G401 (cell line): Measurements from ENCODE around the gene AKT3. TPM values are rescaled to one million over a fixed set of nuclear protein-coding genes. Genes with fewer than 3 reads are reported as not detected.
"Not testable (repeated sequence)": the region's sequence is repeated elsewhere in the genome, so short reads cannot be mapped to it uniquely, and the experiment has no call there.

Experiments used
- DNase-seq: peaks from one replicate; pipeline ENCODE4 v3.0.0-alpha.2; 2015; ENCODE audit warnings: low spot score
- in situ Hi-C: cut with HindIII; loops from 2 replicates; pipeline ENCODE4 v1.10.0; 2016; ENCODE audit warnings: low sequenced_read_pairs, mixed read lengths
- total RNA-seq: library from RNA; depleted of rRNA; stranded (reverse); fragments of >200 nt; shearing (Covaris generic); gene quantifications from 2 replicates; pipeline ENCODE4 v1.2.3, GENCODE V29; 2014

AKT3 gene
- total RNA-seq, 1 experiment from 2014 or later = 9.5 TPM

DNA sequence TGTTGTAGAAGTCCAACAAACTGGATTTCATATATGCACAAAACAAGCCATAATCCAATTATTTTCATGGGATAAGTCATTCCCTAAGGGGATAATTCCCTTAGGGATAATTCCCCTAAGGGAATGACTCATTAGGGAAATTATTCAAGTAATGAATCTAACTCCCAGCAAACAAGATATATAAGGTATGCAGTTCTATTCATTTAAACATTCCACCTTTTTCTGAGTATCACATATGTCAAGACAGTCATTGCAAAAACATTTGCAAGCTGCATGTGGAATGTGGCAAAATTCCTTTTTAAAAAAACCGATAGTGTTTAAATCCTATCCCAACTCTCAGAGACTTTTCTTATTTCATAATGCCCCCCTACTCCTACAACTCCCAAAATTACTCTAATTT is 131.2 kb downstream of the AKT3 start:
- in situ Hi-C loops = no loop called here
- DNase-seq = no peak

- DNase-seq = no peak
- in situ Hi-C loops = no loop called here
Observed at GRCh38 chr1:243718022-243718421, 132.0 kb downstream of the AKT3 start.

DNA sequence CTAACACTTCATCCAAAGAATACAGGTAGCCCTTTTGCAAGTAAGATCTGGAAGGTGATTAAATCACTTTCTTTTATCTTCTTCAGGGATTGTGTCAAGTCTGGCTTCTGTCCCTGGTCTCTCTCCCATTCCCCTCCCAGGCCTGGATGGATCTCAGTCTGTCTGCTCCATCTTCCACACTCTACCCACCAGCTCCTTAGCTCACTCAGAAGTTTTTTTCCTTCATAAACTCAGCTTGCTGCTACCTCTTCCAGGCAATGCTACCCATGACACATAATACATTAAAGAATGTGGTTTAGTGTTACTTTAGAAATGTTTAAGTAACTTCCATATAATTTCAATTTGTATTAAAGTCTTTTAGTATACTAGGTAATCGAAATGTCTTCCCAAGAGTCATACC is 133.1 kb downstream of the AKT3 start:
- in situ Hi-C loops = no loop called here
- no peak for DNase-seq

DNA sequence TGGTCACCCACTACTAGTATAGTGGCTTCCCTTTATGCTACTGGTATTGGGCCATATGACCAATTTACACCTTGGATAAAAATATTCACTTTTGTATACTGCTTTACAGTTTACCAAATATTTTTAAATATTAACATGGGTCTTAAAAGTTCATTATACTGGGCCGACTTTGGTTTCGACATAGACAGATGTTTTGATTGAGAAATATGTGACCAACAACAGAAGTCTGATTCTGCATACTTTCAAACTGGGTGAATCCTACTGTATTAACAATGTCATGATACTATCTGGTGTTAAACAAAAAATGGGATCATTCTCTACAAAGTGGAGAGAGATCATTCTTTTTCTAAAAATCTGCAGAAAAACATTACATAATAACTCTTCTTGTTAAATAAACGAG is 134.8 kb downstream of the AKT3 start:
- in situ Hi-C loops = no loop called here

GRCh38 chr1:243713470-243714186 is 136.4 kb downstream of the AKT3 start:
- DNase-seq = peak; percentile 68
- in situ Hi-C loops = no loop called here

More for the DNA sequence above, 134.8 kb downstream of the AKT3 start:
- DNase-seq = no peak

- in situ Hi-C loops = no loop called here
- no peak for DNase-seq
Observed at GRCh38 chr1:243712941-243713340, 137.1 kb downstream of the AKT3 start.

- in situ Hi-C loops = no loop called here
- DNase-seq = no peak
Observed at GRCh38 chr1:243712242-243712641, 137.8 kb downstream of the AKT3 start.

GRCh38 chr1:243710467-243710866 is 139.6 kb downstream of the AKT3 start:
- no peak for DNase-seq
- in situ Hi-C loops = no loop called here

DNA sequence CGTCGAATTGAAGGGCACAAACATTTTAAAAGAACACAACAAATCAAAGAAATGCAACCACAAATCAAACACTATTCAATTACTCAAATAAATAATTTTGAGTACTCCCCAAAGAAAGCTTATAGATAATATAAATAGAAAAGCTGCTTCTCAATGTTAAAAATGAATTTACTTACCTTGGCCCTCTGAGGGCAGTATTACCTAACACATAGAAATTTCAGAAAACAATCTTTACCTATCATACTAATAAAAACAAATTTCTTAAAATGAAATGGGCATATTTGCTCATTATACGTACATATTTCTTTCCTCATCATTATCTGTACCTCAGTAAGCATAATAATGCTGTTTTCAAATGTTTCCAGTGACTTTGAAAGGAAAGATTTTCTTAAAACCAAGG is 141.8 kb downstream of the AKT3 start:
- DNase-seq = no peak
- in situ Hi-C loops = no loop called here

GRCh38 chr1:243706563-243706962 is 143.5 kb downstream of the AKT3 start:
- no peak for DNase-seq
- in situ Hi-C loops = no loop called here

DNA sequence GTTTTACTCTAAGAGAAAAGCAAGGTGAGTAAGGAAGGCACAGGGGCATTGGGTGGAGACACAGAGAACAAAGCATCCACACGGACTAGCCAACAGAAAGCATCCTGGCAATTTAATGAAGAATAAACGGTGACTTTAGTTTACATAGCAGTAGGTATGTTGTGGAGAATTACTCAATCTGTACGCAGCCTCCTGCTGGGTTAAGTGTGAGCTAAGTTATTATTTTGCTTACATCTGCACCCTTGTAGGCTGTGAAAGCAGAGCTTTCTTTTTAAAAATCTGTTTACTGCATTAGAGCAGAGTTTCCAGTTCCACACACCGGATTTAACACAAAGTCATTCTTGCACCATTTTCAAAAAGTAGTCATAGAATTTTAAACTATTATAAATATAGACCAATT is 144.5 kb downstream of the AKT3 start:
- no peak for DNase-seq
- in situ Hi-C loops = no loop called here

GRCh38 chr1:243701872-243702271 is 148.2 kb downstream of the AKT3 start:
- no peak for DNase-seq
- in situ Hi-C loops = no loop called here

DNA sequence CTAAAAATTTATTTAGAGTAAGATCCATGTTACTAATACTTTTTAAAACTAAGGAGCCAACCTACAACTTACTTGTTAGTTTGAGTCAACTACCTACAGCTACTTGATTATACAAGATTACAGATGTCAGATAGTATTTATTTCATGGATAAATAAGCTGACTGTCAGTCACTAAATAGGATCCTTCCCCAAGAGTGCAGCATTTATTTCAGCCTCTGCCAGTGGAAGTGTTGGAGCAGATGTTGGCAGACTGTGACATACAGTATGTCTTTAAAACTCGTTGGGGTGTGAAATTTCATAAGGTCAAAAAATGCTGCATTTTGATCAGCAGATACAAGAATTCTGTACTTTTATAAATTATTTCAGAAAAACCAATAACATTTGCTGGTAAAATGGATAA is 156.2 kb downstream of the AKT3 start:
- DNase-seq = no peak

DNA sequence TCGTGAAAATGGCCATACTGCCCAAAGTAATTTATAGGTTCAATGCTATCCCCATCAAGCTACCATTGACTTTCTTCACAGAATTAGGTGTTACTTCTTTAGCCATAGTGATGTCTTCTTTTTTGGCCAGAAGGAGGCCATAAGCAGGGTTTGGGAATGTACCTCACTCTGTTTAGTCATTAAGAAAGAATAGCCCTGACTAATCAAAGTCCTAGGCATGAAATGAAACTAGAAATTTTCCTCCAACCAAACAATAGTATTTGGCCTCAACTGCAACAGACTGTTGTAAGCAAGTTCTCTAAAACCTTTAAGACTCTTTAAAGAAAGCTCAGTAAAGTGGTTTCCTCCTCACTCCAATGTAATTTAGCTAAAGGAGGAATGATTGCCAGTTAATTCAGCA is 163.9 kb downstream of the AKT3 start:
- in situ Hi-C loops = no loop called here
- DNase-seq = no peak

More for the DNA sequence above, 156.2 kb downstream of the AKT3 start:
- in situ Hi-C loops = no loop called here

GRCh38 chr1:243680860-243681259 is 169.2 kb downstream of the AKT3 start:
- DNase-seq = no peak
- in situ Hi-C loops = no loop called here

GRCh38 chr1:243672539-243673074 is 177.4 kb downstream of the AKT3 start:
- DNase-seq = no peak
- in situ Hi-C loops = no loop called here

DNA sequence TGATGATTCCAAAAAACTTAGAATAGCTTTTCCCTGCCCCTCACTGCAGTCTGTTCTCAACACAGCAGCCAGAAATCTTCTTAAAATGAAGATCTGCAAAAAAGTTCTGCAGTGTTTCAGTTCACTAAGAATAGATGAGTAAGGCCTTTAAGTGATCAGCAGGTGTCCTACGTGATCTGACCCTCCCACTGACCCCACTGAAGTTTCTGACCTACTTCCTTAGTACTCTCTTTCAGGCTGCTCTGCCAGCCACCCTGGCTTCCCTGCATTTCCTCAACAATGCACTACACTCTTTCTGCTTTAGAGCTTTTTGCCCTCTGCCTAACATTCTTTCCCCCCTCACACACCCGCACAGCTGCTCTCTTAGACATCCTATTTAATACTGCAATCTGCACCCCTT is 182.5 kb downstream of the AKT3 start:
- in situ Hi-C loops = no loop called here
- no peak for DNase-seq

DNA sequence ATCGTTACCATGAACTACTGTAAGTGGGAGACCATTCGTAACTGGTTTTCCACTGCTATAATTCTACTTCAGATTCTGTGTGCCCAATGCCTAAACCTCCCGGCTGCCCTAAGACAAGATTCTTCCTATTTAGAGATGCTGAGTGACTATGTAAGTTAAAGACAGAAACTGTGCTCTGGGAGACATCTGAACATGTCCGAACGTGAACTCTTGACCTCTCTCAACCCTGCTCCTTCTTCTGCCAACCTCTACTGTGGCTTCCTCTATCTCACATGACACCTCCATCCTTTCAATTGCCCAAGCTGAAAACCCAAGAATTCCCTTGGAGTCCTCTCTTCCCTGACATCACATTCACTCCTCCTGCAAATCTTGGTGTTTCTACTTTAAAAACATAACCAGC is 182.9 kb downstream of the AKT3 start:
- in situ Hi-C loops = no loop called here
- no peak for DNase-seq

GRCh38 chr1:243663651-243664050 is 186.4 kb downstream of the AKT3 start:
- no peak for DNase-seq
- in situ Hi-C loops = no loop called here

DNA sequence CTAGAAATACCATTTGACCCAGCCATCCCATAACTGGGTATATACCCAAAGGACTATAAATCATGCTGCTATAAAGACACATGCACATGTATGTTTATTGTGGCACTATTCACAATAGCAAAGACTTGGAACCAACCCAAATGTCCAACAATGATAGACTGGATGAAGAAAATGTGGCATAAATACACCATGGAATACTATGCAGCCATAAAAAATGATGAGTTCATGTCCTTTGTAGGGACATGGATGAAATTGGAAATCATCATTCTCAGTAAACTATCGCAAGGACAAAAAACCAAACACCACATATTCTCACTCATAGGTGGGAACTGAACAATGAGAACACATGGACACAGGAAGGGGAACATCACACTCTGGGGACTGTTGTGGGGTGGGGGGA is 187.9 kb downstream of the AKT3 start:
- in situ Hi-C loops, DNase-seq: not testable (repeated sequence)

DNA sequence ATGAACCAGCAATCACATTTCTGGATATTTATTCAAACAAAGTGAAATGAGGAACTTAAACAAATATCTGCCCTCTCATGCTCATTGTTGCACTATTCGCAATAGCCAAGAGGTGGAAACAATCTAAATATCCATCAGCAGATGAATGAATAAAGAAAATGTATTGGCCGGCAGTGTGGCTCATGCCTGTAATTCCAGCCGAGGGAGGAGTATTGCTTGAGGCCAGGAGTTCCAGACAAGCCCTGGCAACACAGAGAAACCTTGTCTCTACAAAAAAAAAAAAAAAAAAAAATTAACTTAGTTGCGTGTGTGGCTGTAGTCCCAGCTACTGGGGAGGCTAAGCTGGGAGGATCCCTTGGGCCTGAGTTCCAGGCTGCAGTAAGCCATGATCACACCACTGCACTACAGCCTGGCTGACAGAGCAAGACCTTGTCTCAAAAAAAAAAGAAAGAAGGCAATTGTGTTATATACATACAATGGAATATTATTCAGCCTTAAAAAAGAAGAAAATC is 191.4 kb downstream of the AKT3 start:
- DNase-seq = no peak
- in situ Hi-C loops = no loop called here
